HG02884 (cell line): ENCODE data around the gene GOLGA6L10.
"Not testable (repeated sequence)": the region's sequence is repeated elsewhere in the genome, so short reads cannot be mapped to it uniquely, and the experiment has no call there.

Source experiments
- ATAC-seq: cut with Tn5 transposase; IDR thresholded peaks from one replicate; pipeline ENCODE4 v1.9.1; 2021; ENCODE audit warnings: mild to moderate bottlenecking, moderate library complexity; ENCODE audit not compliant: unreplicated experiment

The GOLGA6L10 gene

DNA sequence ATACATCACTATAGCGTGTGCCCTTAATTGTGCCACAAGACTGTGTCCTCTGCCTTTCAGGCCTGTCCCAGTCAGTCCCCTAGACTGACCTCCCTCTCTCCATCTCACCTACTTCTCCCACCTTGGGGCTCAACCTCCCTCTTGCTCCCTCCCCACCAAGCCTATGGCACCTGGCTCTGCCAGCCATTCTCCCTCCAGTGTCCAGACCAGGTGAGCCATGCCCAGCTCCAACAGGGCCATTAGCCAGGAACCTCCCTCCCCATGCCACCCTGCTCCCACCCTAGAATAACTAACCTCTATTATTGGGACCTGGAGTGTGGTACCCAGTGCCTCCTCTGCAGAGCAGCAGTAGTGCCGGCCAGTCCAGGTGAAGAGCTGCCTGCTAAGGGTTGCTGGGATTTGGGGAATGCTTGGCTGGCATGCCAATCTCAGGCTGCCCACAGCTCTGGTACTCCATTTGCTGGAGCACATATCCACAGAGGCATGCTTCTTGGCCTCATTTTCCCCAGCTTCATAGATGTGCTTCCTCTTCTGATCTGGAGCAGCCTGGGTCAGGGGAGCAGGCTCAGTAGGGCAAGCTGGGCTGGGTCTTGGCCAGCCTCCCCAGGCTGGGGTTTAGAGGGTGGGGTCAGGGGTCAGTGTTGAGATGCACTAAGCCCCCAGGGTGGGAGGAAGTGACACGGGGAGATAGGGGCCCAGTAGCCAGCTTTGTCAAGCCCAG is 47.8 kb downstream of the GOLGA6L10 start:
- ATAC-seq = no peak

DNA sequence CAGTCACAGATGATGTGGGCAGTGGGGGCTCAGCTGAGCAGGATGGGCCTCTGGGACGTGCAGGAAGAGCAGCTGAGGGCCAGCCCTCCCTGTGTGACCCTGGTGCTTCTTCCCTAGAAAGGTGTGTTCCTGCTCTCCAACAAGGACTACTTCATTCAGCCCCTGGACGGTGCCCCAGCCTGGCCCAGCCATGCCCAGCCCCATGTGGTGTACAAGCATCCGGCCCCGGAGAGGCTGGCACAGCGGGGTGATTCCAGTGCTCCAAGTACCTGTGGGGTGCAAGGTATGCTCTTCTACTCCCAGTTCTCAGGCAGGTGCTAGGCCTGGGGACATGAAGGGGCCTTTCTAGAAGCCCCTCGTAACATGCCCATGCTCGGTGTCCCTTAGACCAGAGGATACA is 48.4 kb downstream of the GOLGA6L10 start:
- ATAC-seq = no peak

DNA sequence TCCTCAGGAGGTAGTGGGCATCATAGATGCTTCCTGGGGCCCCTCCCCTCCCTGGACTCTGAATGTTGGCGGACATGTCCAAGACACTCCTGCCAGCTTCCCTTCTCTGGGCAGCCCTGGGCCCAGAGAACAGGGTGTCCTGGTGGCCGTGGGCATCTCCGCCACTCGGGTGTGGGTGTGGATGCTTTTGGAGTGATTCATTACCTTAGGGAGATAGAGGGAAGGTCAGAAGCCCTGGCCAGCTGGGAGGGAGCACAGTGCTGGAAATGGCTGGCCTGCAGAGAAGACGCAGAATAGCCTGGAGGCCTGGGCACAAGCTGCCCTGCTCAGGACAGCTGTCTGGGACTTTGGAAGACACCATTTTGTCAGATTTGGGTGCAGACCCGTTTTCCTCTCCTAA is 48.9 kb downstream of the GOLGA6L10 start:
- not testable (repeated sequence) for ATAC-seq

DNA sequence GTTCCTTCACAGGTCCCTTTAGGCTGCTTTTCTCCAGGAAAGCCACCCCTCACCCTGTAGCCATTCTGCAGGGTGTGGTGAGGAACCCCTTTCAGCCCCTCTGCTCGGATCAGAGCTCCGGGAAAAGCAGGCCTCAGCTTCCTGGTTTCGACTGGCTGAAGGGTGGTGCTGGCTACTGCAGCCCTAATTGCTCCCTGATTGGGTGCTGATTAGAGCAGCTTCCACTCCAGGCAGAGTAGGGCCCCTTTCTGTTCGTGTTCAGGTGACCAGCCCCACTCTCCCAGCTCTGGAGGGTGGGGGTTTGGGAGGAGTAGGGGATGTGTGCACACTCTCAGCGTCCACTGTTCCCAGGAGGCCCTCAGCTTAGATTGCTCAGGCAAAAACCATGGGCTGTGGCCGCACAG is 49.8 kb downstream of the GOLGA6L10 start:
- not testable (repeated sequence) for ATAC-seq

DNA sequence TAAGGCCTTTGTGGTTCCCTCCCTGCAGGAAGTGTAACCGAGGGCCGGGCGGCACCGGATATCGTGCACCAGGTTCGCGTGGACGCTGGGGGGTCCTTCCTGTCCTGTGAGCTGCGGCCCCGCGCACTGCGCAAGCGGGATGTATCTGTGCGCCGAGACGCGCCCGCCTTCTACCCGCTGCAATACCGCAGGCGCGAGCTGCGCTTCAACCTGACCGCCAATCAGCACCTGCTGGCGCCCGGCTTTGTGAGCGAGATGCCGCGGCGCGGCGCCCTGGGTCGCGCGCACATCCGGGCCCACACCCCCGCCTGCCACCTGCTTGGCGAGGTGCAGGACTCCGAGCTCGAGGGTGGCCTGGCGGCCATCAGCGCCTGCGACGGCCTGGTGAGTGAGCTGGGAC is 50.8 kb downstream of the GOLGA6L10 start:
- ATAC-seq = no peak

DNA sequence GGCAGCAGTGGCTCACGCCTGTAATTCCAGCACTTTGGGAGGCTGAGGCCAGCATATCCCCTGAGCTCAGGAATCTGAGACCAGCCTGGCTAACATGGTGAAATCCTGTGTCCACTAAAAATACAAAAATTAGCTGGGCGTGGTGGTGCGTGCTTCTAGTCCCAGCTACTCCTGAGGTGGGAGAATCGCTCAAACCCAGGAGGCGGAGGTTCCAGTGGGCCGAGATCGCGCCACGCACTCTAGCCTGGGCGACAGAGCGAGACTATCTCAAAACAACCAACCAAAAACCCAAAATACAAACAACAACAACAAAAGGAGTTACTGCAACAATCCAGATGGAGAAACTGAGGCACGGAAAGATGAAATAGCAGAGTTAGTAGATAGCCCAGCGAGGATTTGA is 51.2 kb downstream of the GOLGA6L10 start:
- ATAC-seq = no peak

DNA sequence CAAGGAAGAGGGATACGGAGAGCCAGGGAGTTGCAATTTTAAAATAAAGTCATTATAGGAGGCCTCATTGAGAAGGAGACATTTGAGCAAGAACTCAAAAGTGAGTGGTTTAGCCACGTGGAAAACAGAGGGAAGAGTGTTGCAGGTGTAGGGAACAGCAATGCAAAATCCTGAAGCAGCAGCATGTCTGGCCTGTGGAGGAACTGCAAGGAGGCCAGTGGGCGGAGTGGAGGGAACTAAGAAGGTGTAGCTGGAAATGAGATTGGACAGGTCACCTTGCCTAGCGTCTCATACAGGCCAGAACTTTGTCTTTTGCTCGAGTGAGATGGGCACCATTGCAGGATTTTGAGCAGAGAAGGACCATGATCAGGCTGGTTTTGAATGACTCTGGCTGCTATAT is 51.7 kb downstream of the GOLGA6L10 start:
- ATAC-seq = no peak

DNA sequence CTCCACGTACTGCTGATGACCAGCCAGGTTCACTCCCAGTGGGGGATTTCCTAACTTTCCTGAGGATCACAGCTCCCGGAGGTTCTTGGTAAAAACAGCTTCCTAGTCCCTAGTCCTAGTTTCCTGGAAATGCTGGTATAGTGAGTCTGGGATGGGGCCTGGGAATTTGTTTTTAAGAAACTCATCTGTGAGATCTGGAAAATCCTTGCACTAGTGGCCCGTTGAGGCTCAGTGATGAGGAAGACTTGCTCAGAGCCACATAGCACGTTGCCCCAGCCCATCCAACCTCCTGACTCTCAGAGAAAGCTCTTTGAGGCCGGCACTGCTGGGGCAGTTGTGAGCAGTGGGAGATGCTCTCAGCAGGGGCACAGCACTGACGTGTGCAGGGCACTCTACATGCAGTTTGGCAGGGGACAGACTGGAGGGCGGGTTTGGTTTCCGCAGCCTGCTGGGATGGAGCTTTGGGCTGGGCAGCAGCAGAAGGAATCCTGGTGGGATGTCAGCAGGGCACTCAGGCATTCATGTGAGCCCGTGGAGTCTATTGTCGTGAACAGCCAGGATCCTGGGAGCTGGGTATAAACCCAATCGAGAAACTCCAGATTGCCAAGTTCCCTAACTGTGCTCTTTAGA is 55.1 kb downstream of the GOLGA6L10 start:
- no peak for ATAC-seq

DNA sequence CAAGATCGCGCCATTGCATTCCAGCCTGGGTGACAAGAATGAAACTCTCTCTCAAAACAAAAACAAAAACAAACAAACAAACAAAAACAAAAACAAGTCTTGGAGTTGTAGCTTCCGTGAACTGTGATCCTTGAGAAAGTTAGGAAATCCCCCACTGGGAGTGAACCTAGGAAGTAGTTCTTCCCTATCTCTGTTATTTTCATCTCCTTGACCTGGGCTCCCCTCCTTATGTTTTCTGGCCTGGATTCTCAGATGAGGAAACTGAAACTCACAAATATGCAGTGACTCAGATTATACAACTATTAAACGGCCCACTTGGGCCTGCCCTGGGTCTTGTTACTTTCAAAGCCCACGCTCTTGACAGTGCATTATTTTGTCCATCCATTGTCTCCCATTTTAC is 57.0 kb downstream of the GOLGA6L10 start:
- ATAC-seq = no peak
